ENCODE results near the gene PCDHGB7. TPM values are rescaled to one million over a fixed set of nuclear protein-coding genes. Genes with fewer than 3 reads are reported as not detected.
"Not testable (repeated sequence)": the region's sequence is repeated elsewhere in the genome, so short reads cannot be mapped to it uniquely, and the experiment has no call there.

The PCDHGB7 gene
- total RNA-seq, 1 donor from 2014 or later, result 0.12 TPM

- peaks cover 3% of the 10 kb centered on the region for H3K4me1 Mint-ChIP-seq
- peaks cover 4% of the 10 kb centered on the region for H3K36me3 Mint-ChIP-seq (ENCODE audit: low read depth)
- H3K27me3 Mint-ChIP-seq, result peaks cover 24% of the 10 kb centered on the region
These were observed 13.8 kb downstream of the PCDHGB7 start for GRCh38 chr5:141431286-141431685.

GRCh38 chr5:141432308-141432707 lies 14.8 kb downstream of the PCDHGB7 start:
- H3K36me3 Mint-ChIP-seq (ENCODE audit: low read depth); H3K9me3 Mint-ChIP-seq; DNase-seq; H3K4me1 Mint-ChIP-seq; H3K27ac Mint-ChIP-seq; intact Hi-C loops (cut with micrococcal nuclease): not testable (repeated sequence)
- Mint-ChIP-seq H3K4me3 (peak overlapping the region; percentile 51), H3K27me3 (peaks cover 26% of the 10 kb centered on the region)

More at GRCh38 chr5:141431286-141431685, 13.8 kb downstream of the PCDHGB7 start:
- intact Hi-C loops (cut with micrococcal nuclease), result no loop called here
- H3K4me3 Mint-ChIP-seq, result peak overlapping the region; percentile 78
- peak; percentile 62 for DNase-seq
- no peak overlapping the region for H3K27ac Mint-ChIP-seq
- H3K9me3 Mint-ChIP-seq, result peaks cover 9% of the 10 kb centered on the region

- H3K4me1 Mint-ChIP-seq; H3K36me3 Mint-ChIP-seq (ENCODE audit: low read depth); DNase-seq; H3K4me3 Mint-ChIP-seq; H3K9me3 Mint-ChIP-seq; intact Hi-C loops (cut with micrococcal nuclease); H3K27ac Mint-ChIP-seq: not testable (repeated sequence)
- peaks cover 27% of the 10 kb centered on the region for H3K27me3 Mint-ChIP-seq
These were observed 15.2 kb downstream of the PCDHGB7 start for GRCh38 chr5:141432726-141433125.

- H3K27me3 Mint-ChIP-seq, result peaks cover 27% of the 10 kb centered on the region
- peaks cover 4% of the 10 kb centered on the region for H3K36me3 Mint-ChIP-seq (ENCODE audit: low read depth)
- H3K9me3 Mint-ChIP-seq, result peaks cover 9% of the 10 kb centered on the region
- peaks cover 3% of the 10 kb centered on the region for H3K4me1 Mint-ChIP-seq
- intact Hi-C loops (cut with micrococcal nuclease), result no loop called here
- H3K27ac Mint-ChIP-seq, result no peak overlapping the region
- DNase-seq, result no peak
- H3K4me3 Mint-ChIP-seq, result no peak overlapping the region
These were observed 16.5 kb downstream of the PCDHGB7 start for GRCh38 chr5:141434006-141434405.

GRCh38 chr5:141437221-141437620 lies 19.7 kb downstream of the PCDHGB7 start:
- H3K9me3 Mint-ChIP-seq, result peaks cover 2% of the 10 kb centered on the region
- H3K4me3 Mint-ChIP-seq, result no peak overlapping the region
- intact Hi-C loops (cut with micrococcal nuclease), result no loop called here
- no peak overlapping the region for H3K27ac Mint-ChIP-seq
- no peaks in the 10 kb centered on the region for H3K36me3 Mint-ChIP-seq (ENCODE audit: low read depth)
- peaks cover 9% of the 10 kb centered on the region for H3K27me3 Mint-ChIP-seq
- no peak for DNase-seq
- no peaks in the 10 kb centered on the region for H3K4me1 Mint-ChIP-seq

- peaks cover 5% of the 10 kb centered on the region for H3K27me3 Mint-ChIP-seq
- no peak for DNase-seq
- peaks cover 4% of the 10 kb centered on the region for H3K9me3 Mint-ChIP-seq
- H3K27ac Mint-ChIP-seq, result no peak overlapping the region
- H3K36me3 Mint-ChIP-seq (ENCODE audit: low read depth), result no peaks in the 10 kb centered on the region
- intact Hi-C loops (cut with micrococcal nuclease), result no loop called here
- H3K4me3 Mint-ChIP-seq, result no peak overlapping the region
- no peaks in the 10 kb centered on the region for H3K4me1 Mint-ChIP-seq
These were observed 22.1 kb downstream of the PCDHGB7 start for GRCh38 chr5:141439411-141440141.

GRCh38 chr5:141440341-141440740 lies 22.9 kb downstream of the PCDHGB7 start:
- H3K27me3 Mint-ChIP-seq, result peaks cover 8% of the 10 kb centered on the region
- H3K4me3 Mint-ChIP-seq, result no peak overlapping the region
- intact Hi-C loops (cut with micrococcal nuclease), result no loop called here
- peaks cover 6% of the 10 kb centered on the region for H3K9me3 Mint-ChIP-seq
- no peaks in the 10 kb centered on the region for H3K36me3 Mint-ChIP-seq (ENCODE audit: low read depth)
- no peaks in the 10 kb centered on the region for H3K4me1 Mint-ChIP-seq
- no peak for DNase-seq
- H3K27ac Mint-ChIP-seq, result no peak overlapping the region

- H3K4me3 Mint-ChIP-seq, result no peak overlapping the region
- no peak overlapping the region for H3K27ac Mint-ChIP-seq
- intact Hi-C loops (cut with micrococcal nuclease), result no loop called here
- H3K36me3 Mint-ChIP-seq (ENCODE audit: low read depth), result no peaks in the 10 kb centered on the region
- no peaks in the 10 kb centered on the region for H3K4me1 Mint-ChIP-seq
- DNase-seq, result no peak
- peaks cover 9% of the 10 kb centered on the region for H3K27me3 Mint-ChIP-seq
- peaks cover 6% of the 10 kb centered on the region for H3K9me3 Mint-ChIP-seq
These were observed 24.2 kb downstream of the PCDHGB7 start for GRCh38 chr5:141441571-141442170.

- Mint-ChIP-seq H3K27ac (no peak overlapping the region), H3K4me3 (no peak overlapping the region), H3K9me3 (peaks cover 4% of the 10 kb centered on the region), H3K27me3 (peaks cover 7% of the 10 kb centered on the region), H3K36me3 (ENCODE audit: low read depth) (no peaks in the 10 kb centered on the region), H3K4me1 (no peaks in the 10 kb centered on the region)
- no peak for DNase-seq
- intact Hi-C loops (cut with micrococcal nuclease), result no loop called here
These were observed 47.9 kb downstream of the PCDHGB7 start for GRCh38 chr5:141465351-141465750.

Other genes with a start within 250 kb of the PCDHGB7 start
- not detected in 2 replicates for gene PCDHB7, start 245.0 kb upstream of the PCDHGB7 start, total RNA-seq
- not detected in 2 replicates for gene PCDHB8, start 239.9 kb upstream of the PCDHGB7 start, total RNA-seq
- gene PCDHB16, start 235.3 kb upstream of the PCDHGB7 start, total RNA-seq, result not detected in 2 replicates
- gene PCDHB9, start 230.5 kb upstream of the PCDHGB7 start, total RNA-seq, result not detected in 2 replicates
- gene PCDHB10, start 225.3 kb upstream of the PCDHGB7 start, total RNA-seq, result not detected in 2 replicates
- gene PCDHB11, start 218.1 kb upstream of the PCDHGB7 start, total RNA-seq, result not detected in 2 replicates
- not detected in 2 replicates for gene PCDHB12, start 209.0 kb upstream of the PCDHGB7 start, total RNA-seq
- gene PCDHB13, start 203.8 kb upstream of the PCDHGB7 start, total RNA-seq, result 0.05 TPM in 1 of 2 replicates, not detected in the other
- gene PCDHB14, start 194.3 kb upstream of the PCDHGB7 start, total RNA-seq, result not detected in 2 replicates
- not detected in 2 replicates for gene PCDHB15, start 172.3 kb upstream of the PCDHGB7 start, total RNA-seq
- gene SLC25A2, start 113.6 kb upstream of the PCDHGB7 start, total RNA-seq, result 0.14 and 0.23 TPM in 2 replicates
- 71.5 and 75.0 TPM in 2 replicates for gene TAF7, start 96.9 kb upstream of the PCDHGB7 start, total RNA-seq
- gene PCDHGA1, start 87.2 kb upstream of the PCDHGB7 start, total RNA-seq, result 0.07 and 0.09 TPM in 2 replicates
- gene PCDHGA2, start 78.9 kb upstream of the PCDHGB7 start, total RNA-seq, result 0.07 and 0.12 TPM in 2 replicates
- gene PCDHGA3, start 73.8 kb upstream of the PCDHGB7 start, total RNA-seq, result 0.14 and 0.19 TPM in 2 replicates
- gene PCDHGB1, start 67.6 kb upstream of the PCDHGB7 start, total RNA-seq, result 0.14 and 0.19 TPM in 2 replicates
- gene PCDHGA4, start 62.7 kb upstream of the PCDHGB7 start, total RNA-seq, result 0.33 and 0.37 TPM in 2 replicates
- 0.63 and 0.97 TPM in 2 replicates for gene PCDHGB2, start 57.7 kb upstream of the PCDHGB7 start, total RNA-seq
- gene PCDHGA5, start 53.5 kb upstream of the PCDHGB7 start, total RNA-seq, result 0.19 and 0.51 TPM in 2 replicates
- gene PCDHGB3, start 47.4 kb upstream of the PCDHGB7 start, total RNA-seq, result 0.40 and 0.49 TPM in 2 replicates
- 0.31 and 0.54 TPM in 2 replicates for gene PCDHGA6, start 43.8 kb upstream of the PCDHGB7 start, total RNA-seq
- gene PCDHGA7, start 34.9 kb upstream of the PCDHGB7 start, total RNA-seq, result 0.05 and 0.23 TPM in 2 replicates
- 0.21 TPM in 2 replicates for gene PCDHGB4, start 30.0 kb upstream of the PCDHGB7 start, total RNA-seq
- gene PCDHGA8, start 25.0 kb upstream of the PCDHGB7 start, total RNA-seq, result 0.02 and 0.09 TPM in 2 replicates
- 0.43 and 0.47 TPM in 2 replicates for gene PCDHGB5, start 19.7 kb upstream of the PCDHGB7 start, total RNA-seq
- 0.33 and 0.44 TPM in 2 replicates for gene PCDHGA9, start 14.9 kb upstream of the PCDHGB7 start, total RNA-seq
- gene PCDHGB6, start 9.7 kb upstream of the PCDHGB7 start, total RNA-seq, result 0.09 and 0.14 TPM in 2 replicates
- 0.07 and 0.21 TPM in 2 replicates for gene PCDHGA10, start 4.7 kb upstream of the PCDHGB7 start, total RNA-seq
- 0.23 and 0.31 TPM in 2 replicates for gene PCDHGA11, start 3.4 kb downstream of the PCDHGB7 start, total RNA-seq
- 0.12 and 0.16 TPM in 2 replicates for gene PCDHGA12, start 12.8 kb downstream of the PCDHGB7 start, total RNA-seq
- gene PCDHGC3, start 58.3 kb downstream of the PCDHGB7 start, total RNA-seq, result 0.24 and 0.58 TPM in 2 replicates
- gene PCDHGC4, start 67.4 kb downstream of the PCDHGB7 start, total RNA-seq, result not detected in 2 replicates
- gene PCDHGC5, start 71.4 kb downstream of the PCDHGB7 start, total RNA-seq, result not detected in 2 replicates
- 225 and 232 TPM in 2 replicates for gene DIAPH1, start 201.3 kb downstream of the PCDHGB7 start, total RNA-seq
- 88.1 and 92.3 TPM in 2 replicates for gene HDAC3, start 219.2 kb downstream of the PCDHGB7 start, total RNA-seq
- gene RELL2, start 219.3 kb downstream of the PCDHGB7 start, total RNA-seq, result 24.1 TPM in 2 replicates
- 33.1 and 34.5 TPM in 2 replicates for gene FCHSD1, start 233.7 kb downstream of the PCDHGB7 start, total RNA-seq